CD4-positive, alpha-beta T cell treated with Interleukin-21 for 1 hour (primary cell): ENCODE results near the gene RCOR2.
"Not testable (repeated sequence)": the region's sequence is repeated elsewhere in the genome, so short reads cannot be mapped to it uniquely, and the experiment has no call there.

ENCODE experiments used
- DNase-seq: peaks from one replicate; pipeline ENCODE4 v3.0.0-alpha.2; 2020

RCOR2 gene

GRCh38 chr11:63916837-63917691 is at the start of gene RCOR2:
Gene RCOR2 (minus strand): TSS chr11:63917164. CDS start chr11:63916456, 708 bp downstream.
- peak; percentile 70 for DNase-seq

GRCh38 chr11:63966444-63966843 is 49.5 kb upstream of the RCOR2 start:
- DNase-seq = no peak

GRCh38 chr11:63963895-63964294 is 46.9 kb upstream of the RCOR2 start:
- not testable (repeated sequence) for DNase-seq

GRCh38 chr11:63961608-63962412 is 44.8 kb upstream of the RCOR2 start:
- DNase-seq = peak; percentile 48

- DNase-seq = no peak
Measured at GRCh38 chr11:63958008-63958407, 41.0 kb upstream of the RCOR2 start.

- DNase-seq = no peak
Measured at GRCh38 chr11:63952570-63952969, 35.6 kb upstream of the RCOR2 start.

- DNase-seq = peak; percentile 47
Measured at GRCh38 chr11:63951779-63952536, 35.0 kb upstream of the RCOR2 start.

- peak; percentile 68 for DNase-seq
Measured at GRCh38 chr11:63945477-63946163, 28.7 kb upstream of the RCOR2 start.

- no peak for DNase-seq
Measured at GRCh38 chr11:63944987-63945386, 28.0 kb upstream of the RCOR2 start.

GRCh38 chr11:63942803-63943202 is 25.8 kb upstream of the RCOR2 start:
- DNase-seq = no peak

GRCh38 chr11:63941901-63942300 is 24.9 kb upstream of the RCOR2 start:
- DNase-seq = no peak

- no peak for DNase-seq
Measured at GRCh38 chr11:63940786-63941185, 23.8 kb upstream of the RCOR2 start.

GRCh38 chr11:63939397-63939891 is 22.5 kb upstream of the RCOR2 start:
- DNase-seq = peak; percentile 16

GRCh38 chr11:63938479-63939396 is 21.8 kb upstream of the RCOR2 start, which contains the start of gene NAA40:
Gene NAA40 (plus strand): TSS chr11:63939002. CDS start chr11:63939097, 95 bp downstream.
- peak; percentile 94 for DNase-seq

GRCh38 chr11:63937713-63938478 is 20.9 kb upstream of the RCOR2 start:
- peak; percentile 26 for DNase-seq

GRCh38 chr11:63933459-63933858 is 16.5 kb upstream of the RCOR2 start:
- DNase-seq = no peak

- no peak for DNase-seq
Measured at GRCh38 chr11:63931876-63932275, 14.9 kb upstream of the RCOR2 start.

- no peak for DNase-seq
Measured at GRCh38 chr11:63931045-63931444, 14.1 kb upstream of the RCOR2 start.

- no peak for DNase-seq
Measured at GRCh38 chr11:63929616-63930015, 12.7 kb upstream of the RCOR2 start.

GRCh38 chr11:63923319-63923718 is 6.4 kb upstream of the RCOR2 start:
- no peak for DNase-seq
